Measurements from ENCODE around the gene FGF22.

Gene FGF22

DNA sequence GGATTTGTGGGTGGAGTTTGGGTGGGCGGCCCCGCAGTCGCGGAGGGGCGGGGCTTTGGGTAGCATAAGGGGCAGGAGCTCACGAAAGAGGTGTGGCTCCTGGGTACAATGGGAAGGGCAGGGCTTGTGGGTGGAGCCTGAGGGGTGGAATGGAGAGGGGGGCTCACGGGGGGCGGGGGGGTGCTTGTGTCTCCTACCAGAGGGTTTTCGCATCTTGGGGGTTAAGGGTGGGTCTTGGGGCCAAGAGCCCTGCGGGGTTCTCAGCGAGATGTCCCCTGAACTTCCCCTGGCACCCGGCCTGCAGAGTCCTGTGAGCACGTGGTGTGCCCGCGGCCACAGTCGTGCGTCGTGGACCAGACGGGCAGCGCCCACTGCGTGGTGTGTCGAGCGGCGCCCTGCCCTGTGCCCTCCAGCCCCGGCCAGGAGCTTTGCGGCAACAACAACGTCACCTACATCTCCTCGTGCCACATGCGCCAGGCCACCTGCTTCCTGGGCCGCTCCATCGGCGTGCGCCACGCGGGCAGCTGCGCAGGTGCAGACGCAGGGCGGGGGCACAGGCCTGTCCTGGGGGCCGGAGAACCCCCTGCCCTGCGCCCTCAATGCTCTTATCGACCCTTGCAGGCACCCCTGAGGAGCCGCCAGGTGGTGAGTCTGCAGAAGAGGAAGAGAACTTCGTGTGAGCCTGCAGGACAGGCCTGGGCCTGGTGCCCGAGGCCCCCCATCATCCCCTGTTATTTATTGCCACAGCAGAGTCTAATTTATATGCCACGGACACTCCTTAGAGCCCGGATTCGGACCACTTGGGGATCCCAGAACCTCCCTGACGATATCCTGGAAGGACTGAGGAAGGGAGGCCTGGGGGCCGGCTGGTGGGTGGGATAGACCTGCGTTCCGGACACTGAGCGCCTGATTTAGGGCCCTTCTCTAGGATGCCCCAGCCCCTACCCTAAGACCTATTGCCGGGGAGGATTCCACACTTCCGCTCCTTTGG, 41.6 kb downstream of the FGF22 start:
- DNase-seq = no peak

GRCh38 chr19:682678-683320, 43.1 kb downstream of the FGF22 start:
- no peak for DNase-seq

DNA sequence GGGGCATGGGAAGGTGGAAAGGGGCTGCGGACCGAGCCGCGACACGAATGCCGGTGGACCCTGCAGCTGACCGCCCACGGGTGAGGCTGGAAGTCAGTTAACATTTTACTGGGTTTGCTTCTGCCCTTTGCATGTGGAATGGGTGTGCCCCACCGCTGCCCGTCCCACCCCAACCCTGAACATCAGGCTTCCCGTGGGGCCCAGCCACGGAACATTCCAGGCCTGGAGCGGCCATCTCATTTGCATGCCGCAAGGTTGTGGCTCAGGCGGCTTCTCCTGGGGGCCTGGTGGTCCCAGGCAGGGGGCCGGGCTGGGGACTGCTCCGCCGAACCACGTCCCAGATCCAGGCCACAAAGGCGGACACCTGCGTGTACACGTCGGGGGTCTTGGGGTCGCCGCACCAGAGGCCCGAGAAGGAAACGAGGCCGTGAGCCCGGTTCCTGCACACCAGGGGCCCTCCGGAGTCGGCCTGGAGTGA, 45.8 kb downstream of the FGF22 start:
- no peak for DNase-seq

- no peak for DNase-seq
These were observed 47.1 kb downstream of the FGF22 start for GRCh38 chr19:686589-687297.

DNA sequence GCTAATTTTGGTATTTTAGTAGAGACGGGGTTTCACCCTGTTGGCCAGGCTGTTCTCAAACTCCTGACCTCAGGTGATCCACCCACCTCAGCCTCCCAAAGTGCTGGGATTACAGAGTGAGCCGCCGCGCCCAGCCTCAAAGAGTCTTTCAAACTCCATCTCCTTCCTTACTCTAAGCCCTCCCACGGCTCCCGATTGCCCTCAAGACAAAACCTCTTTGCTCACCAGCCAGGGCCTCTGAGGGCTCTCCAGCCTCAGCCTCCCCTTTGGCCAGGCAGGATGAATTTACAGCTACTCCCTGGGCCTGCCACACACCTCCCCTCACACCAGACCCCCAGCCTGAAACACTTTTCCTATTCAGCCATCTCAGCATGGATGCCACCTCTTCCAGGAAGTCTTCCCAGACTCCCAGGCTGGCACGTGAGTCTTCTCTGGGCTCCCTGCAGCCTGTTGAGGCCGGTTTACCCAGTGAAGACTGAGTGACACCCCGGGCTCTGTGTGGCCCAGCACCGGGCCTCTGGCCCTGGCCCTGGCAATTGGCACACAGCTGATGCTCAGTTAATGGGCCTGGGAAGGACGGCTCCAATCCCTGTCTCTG, 48.0 kb downstream of the FGF22 start:
- DNase-seq = no peak

GRCh38 chr19:688214-688613, 48.5 kb downstream of the FGF22 start:
- DNase-seq = no peak

DNA sequence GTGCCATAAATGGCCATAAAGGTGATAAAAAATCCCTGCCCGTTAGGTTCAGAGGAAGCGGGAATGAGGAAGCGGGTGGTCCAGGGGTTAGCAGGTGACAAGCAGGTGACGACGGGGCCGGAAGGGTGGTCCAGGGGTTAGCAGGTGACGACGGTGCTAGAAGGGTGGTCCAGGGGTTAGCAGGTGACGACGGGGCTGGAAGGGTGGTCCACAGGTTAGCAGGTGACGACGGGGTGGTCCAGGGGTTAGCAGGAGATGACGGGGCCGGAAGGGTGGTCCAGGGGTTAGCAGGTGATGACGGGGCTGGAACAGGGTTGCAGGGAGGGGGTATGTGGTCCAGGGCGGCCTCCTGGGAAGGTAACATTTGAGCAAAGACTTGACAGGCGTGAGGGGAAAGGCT, 49.3 kb downstream of the FGF22 start:
- no peak for DNase-seq

GRCh38 chr19:690203-690602, 50.5 kb downstream of the FGF22 start:
- DNase-seq = no peak
